Activated CD4-positive, alpha-beta memory T cell treated with anti-CD3 and anti-CD28 coated beads, Interleukin-2, amount 10 ng/mL, durations not matched to agents 7 days and 5 days (primary cell): Measurements from ENCODE around the gene ZNHIT3. TPM values are rescaled to one million over a fixed set of nuclear protein-coding genes. Genes with fewer than 3 reads are reported as not detected.

Source experiments
- CTCF ChIA-PET: fragments of 350-600 bp; sonication (Branson Sonifier 250); formaldehyde crosslinking; loops from one replicate; lab custom pipeline; 2021; ENCODE audit warnings: antibody characterized with exemption, inconsistent platforms; lab: Charles Lee
- POLR2A ChIA-PET: fragments of 350-600 bp; sonication (Branson Sonifier 250); formaldehyde crosslinking; loops from one replicate; lab custom pipeline; 2021; ENCODE audit warnings: antibody characterized with exemption; lab: Charles Lee
- DNase-seq: peaks from one replicate; pipeline ENCODE4 v3.0.0-alpha.2; 2020
- H3K27ac Mint-ChIP-seq: one replicate; pipeline ENCODE4 v1.8.0; 2021; ENCODE audit warnings: mild to moderate bottlenecking, mixed read lengths
- H3K27me3 Mint-ChIP-seq: one replicate; pipeline ENCODE4 v1.8.0; 2021; ENCODE audit warnings: mixed read lengths
- H3K36me3 Mint-ChIP-seq: one replicate; pipeline ENCODE4 v1.8.0; 2021; ENCODE audit warnings: low read depth, mixed read lengths
- H3K4me1 Mint-ChIP-seq: one replicate; pipeline ENCODE4 v1.8.0; 2021; ENCODE audit warnings: mixed read lengths
- H3K4me3 Mint-ChIP-seq: one replicate; pipeline ENCODE4 v1.8.0; 2021; ENCODE audit warnings: mild to moderate bottlenecking, mixed read lengths
- H3K9me3 Mint-ChIP-seq: one replicate; pipeline ENCODE4 v1.8.0; 2021; ENCODE audit warnings: mixed read lengths
- total RNA-seq, 2 experiments: library from RNA; stranded (reverse); gene quantifications; one replicate each; pipeline ENCODE4 v1.2.3, GENCODE V29; 2021

Gene ZNHIT3
- total RNA-seq, 2 experiments from 2014 or later: 38.1 to 38.9 TPM

- Mint-ChIP-seq H3K9me3 (no peaks in the 10 kb centered on the region), H3K27ac (no peak overlapping the region), H3K27me3 (no peaks in the 10 kb centered on the region), H3K4me1 (peaks cover 10% of the 10 kb centered on the region), H3K4me3 (no peak overlapping the region), H3K36me3 (peaks cover 54% of the 10 kb centered on the region)
- no peak for DNase-seq
- ChIA-PET POLR2A (interaction anchor here (1.3 to 1.8 kb wide), 2 partner anchors 9 to 10 kb away, joined by 3 to 8 read pairs; partner anchors contain the start of gene ZNHIT3), CTCF (interaction anchor here (0.8 kb wide), 1 partner anchor 12 kb away, joined by 4 read pairs; no protein-coding TSS in a partner anchor)
These were observed 8.6 kb downstream of the ZNHIT3 start for GRCh38 chr17:36495076-36495578.

GRCh38 chr17:36496018-36496789 lies 9.7 kb downstream of the ZNHIT3 start:
- Mint-ChIP-seq H3K4me1 (peaks cover 5% of the 10 kb centered on the region), H3K36me3 (peaks cover 50% of the 10 kb centered on the region), H3K27ac (no peak overlapping the region), H3K27me3 (no peaks in the 10 kb centered on the region), H3K4me3 (no peak overlapping the region), H3K9me3 (no peaks in the 10 kb centered on the region)
- ChIA-PET CTCF (interaction anchor here (0.8 kb wide), 1 partner anchor 13 kb away, joined by 3 read pairs; no protein-coding TSS in a partner anchor), POLR2A (interaction anchor here (1.8 kb wide), 1 partner anchor 10 kb away, joined by 8 read pairs; the partner anchor contains the start of gene ZNHIT3)
- no peak for DNase-seq

- DNase-seq: no peak
- ChIA-PET CTCF (no interaction called here), POLR2A (no interaction called here)
- Mint-ChIP-seq H3K4me3 (no peak overlapping the region), H3K36me3 (peaks cover 48% of the 10 kb centered on the region), H3K27ac (no peak overlapping the region), H3K27me3 (no peaks in the 10 kb centered on the region), H3K9me3 (no peaks in the 10 kb centered on the region), H3K4me1 (no peaks in the 10 kb centered on the region)
These were observed 11.7 kb downstream of the ZNHIT3 start for GRCh38 chr17:36498155-36498554.

GRCh38 chr17:36498560-36499300 lies 12.2 kb downstream of the ZNHIT3 start:
- Mint-ChIP-seq H3K27me3 (no peaks in the 10 kb centered on the region), H3K9me3 (no peaks in the 10 kb centered on the region), H3K4me1 (no peaks in the 10 kb centered on the region), H3K27ac (no peak overlapping the region), H3K36me3 (peaks cover 48% of the 10 kb centered on the region), H3K4me3 (no peak overlapping the region)
- POLR2A ChIA-PET: no interaction called here
- no peak for DNase-seq
- CTCF ChIA-PET: no interaction called here

GRCh38 chr17:36500745-36501225 lies 14.3 kb downstream of the ZNHIT3 start:
- no peaks in the 10 kb centered on the region for H3K4me1 Mint-ChIP-seq
- DNase-seq: no peak
- H3K9me3 Mint-ChIP-seq: no peaks in the 10 kb centered on the region
- CTCF ChIA-PET: no interaction called here
- POLR2A ChIA-PET: interaction anchor here (1.0 kb wide), 1 partner anchor 14 kb away, joined by 3 read pairs; the partner anchor contains the start of gene ZNHIT3
- H3K27ac Mint-ChIP-seq: no peak overlapping the region
- H3K36me3 Mint-ChIP-seq: peaks cover 50% of the 10 kb centered on the region
- no peak overlapping the region for H3K4me3 Mint-ChIP-seq
- H3K27me3 Mint-ChIP-seq: no peaks in the 10 kb centered on the region

- CTCF ChIA-PET: no interaction called here
- Mint-ChIP-seq H3K27ac (no peak overlapping the region), H3K27me3 (no peaks in the 10 kb centered on the region), H3K4me1 (no peaks in the 10 kb centered on the region), H3K9me3 (no peaks in the 10 kb centered on the region), H3K36me3 (peaks cover 50% of the 10 kb centered on the region), H3K4me3 (no peak overlapping the region)
- POLR2A ChIA-PET: no interaction called here
- DNase-seq: no peak
These were observed 14.9 kb downstream of the ZNHIT3 start for GRCh38 chr17:36501351-36501750.

- ChIA-PET POLR2A (no interaction called here), CTCF (no interaction called here)
- Mint-ChIP-seq H3K4me1 (no peaks in the 10 kb centered on the region), H3K9me3 (no peaks in the 10 kb centered on the region), H3K27me3 (no peaks in the 10 kb centered on the region), H3K36me3 (peaks cover 52% of the 10 kb centered on the region), H3K27ac (no peak overlapping the region), H3K4me3 (no peak overlapping the region)
- no peak for DNase-seq
These were observed 15.5 kb downstream of the ZNHIT3 start for GRCh38 chr17:36501963-36502362.

- peaks cover 57% of the 10 kb centered on the region for H3K36me3 Mint-ChIP-seq
- no peak overlapping the region for H3K4me3 Mint-ChIP-seq
- no peaks in the 10 kb centered on the region for H3K9me3 Mint-ChIP-seq
- H3K27me3 Mint-ChIP-seq: no peaks in the 10 kb centered on the region
- no peak for DNase-seq
- no peak overlapping the region for H3K27ac Mint-ChIP-seq
- CTCF ChIA-PET: no interaction called here
- POLR2A ChIA-PET: interaction anchor here (1.0 kb wide), 1 partner anchor 30 kb away, joined by 3 read pairs; no protein-coding TSS in a partner anchor
- H3K4me1 Mint-ChIP-seq: no peaks in the 10 kb centered on the region
These were observed 17.1 kb downstream of the ZNHIT3 start for GRCh38 chr17:36503456-36504155.

- Mint-ChIP-seq H3K36me3 (peaks cover 52% of the 10 kb centered on the region), H3K9me3 (no peaks in the 10 kb centered on the region), H3K4me1 (no peaks in the 10 kb centered on the region), H3K27ac (no peak overlapping the region), H3K27me3 (no peaks in the 10 kb centered on the region), H3K4me3 (no peak overlapping the region)
- ChIA-PET POLR2A (interaction anchor here (1.0 kb wide), 1 partner anchor 30 kb away, joined by 3 read pairs; no protein-coding TSS in a partner anchor), CTCF (no interaction called here)
- DNase-seq: no peak
These were observed 17.7 kb downstream of the ZNHIT3 start for GRCh38 chr17:36504156-36504545.

GRCh38 chr17:36505171-36505570 lies 18.7 kb downstream of the ZNHIT3 start:
- peaks cover 57% of the 10 kb centered on the region for H3K36me3 Mint-ChIP-seq
- POLR2A ChIA-PET: interaction anchor here (1.0 kb wide), 1 partner anchor 10 kb away, joined by 3 read pairs; no protein-coding TSS in a partner anchor
- no peaks in the 10 kb centered on the region for H3K27me3 Mint-ChIP-seq

GRCh38 chr17:36506249-36506826 lies 19.9 kb downstream of the ZNHIT3 start:
- H3K27me3 Mint-ChIP-seq: no peaks in the 10 kb centered on the region
- H3K4me1 Mint-ChIP-seq: no peaks in the 10 kb centered on the region
- H3K27ac Mint-ChIP-seq: no peak overlapping the region
- CTCF ChIA-PET: no interaction called here
- peaks cover 63% of the 10 kb centered on the region for H3K36me3 Mint-ChIP-seq
- DNase-seq: no peak
- H3K9me3 Mint-ChIP-seq: no peaks in the 10 kb centered on the region
- H3K4me3 Mint-ChIP-seq: no peak overlapping the region
- POLR2A ChIA-PET: no interaction called here

More at GRCh38 chr17:36505171-36505570, 18.7 kb downstream of the ZNHIT3 start:
- CTCF ChIA-PET: no interaction called here
- Mint-ChIP-seq H3K9me3 (no peaks in the 10 kb centered on the region), H3K4me3 (no peak overlapping the region), H3K27ac (no peak overlapping the region), H3K4me1 (no peaks in the 10 kb centered on the region)
- no peak for DNase-seq

- POLR2A ChIA-PET: interaction anchor here (1.6 kb wide), 1 partner anchor 18 kb away, joined by 3 read pairs; no protein-coding TSS in a partner anchor
- Mint-ChIP-seq H3K4me1 (no peaks in the 10 kb centered on the region), H3K36me3 (peaks cover 63% of the 10 kb centered on the region)
These were observed 20.4 kb downstream of the ZNHIT3 start for GRCh38 chr17:36506831-36507230.

More at GRCh38 chr17:36506831-36507230, 20.4 kb downstream of the ZNHIT3 start:
- Mint-ChIP-seq H3K9me3 (no peaks in the 10 kb centered on the region), H3K4me3 (no peak overlapping the region), H3K27ac (no peak overlapping the region), H3K27me3 (no peaks in the 10 kb centered on the region)
- DNase-seq: no peak
- CTCF ChIA-PET: no interaction called here
